NCI-H82 treated with DMSO at 0.1 percent for 48 hours (cell line): Measurements from ENCODE around the gene LRRC37A.
"Not testable (repeated sequence)": the region's sequence is repeated elsewhere in the genome, so short reads cannot be mapped to it uniquely, and the experiment has no call there.

Source experiments
- DNase-seq: peaks from one replicate; lab custom pipeline; 2025; ENCODE audit not compliant: unreplicated experiment; lab: John Stamatoyannopoulos, UW

Gene LRRC37A

GRCh38 chr17:46286764-46287221 lies 8.1 kb upstream of the LRRC37A start:
- peak; percentile 60 for DNase-seq

- not testable (repeated sequence) for DNase-seq
Observed at GRCh38 chr17:46287587-46287986, 7.3 kb upstream of the LRRC37A start.

- not testable (repeated sequence) for DNase-seq
Observed at GRCh38 chr17:46290906-46291546, 3.9 kb upstream of the LRRC37A start.

GRCh38 chr17:46291618-46292017 lies 3.3 kb upstream of the LRRC37A start:
- not testable (repeated sequence) for DNase-seq

- not testable (repeated sequence) for DNase-seq
Observed at GRCh38 chr17:46341220-46341619, 46.3 kb downstream of the LRRC37A start.

- not testable (repeated sequence) for DNase-seq
Observed at GRCh38 chr17:46342131-46342530, 47.2 kb downstream of the LRRC37A start.

- DNase-seq = not testable (repeated sequence)
Observed at GRCh38 chr17:46348345-46348744, 53.4 kb downstream of the LRRC37A start.

- not testable (repeated sequence) for DNase-seq
Observed at GRCh38 chr17:46349060-46349459, 54.1 kb downstream of the LRRC37A start.

GRCh38 chr17:46353856-46354255 lies 58.9 kb downstream of the LRRC37A start:
- DNase-seq = not testable (repeated sequence)

- not testable (repeated sequence) for DNase-seq
Observed at GRCh38 chr17:46361145-46361735, 66.3 kb downstream of the LRRC37A start.

GRCh38 chr17:46361755-46362154 lies 66.8 kb downstream of the LRRC37A start, which contains the start of gene ARL17B:
Gene ARL17B, minus strand, starts transcription at chr17:46361766. Its CDS starts 3,369 bp downstream, at chr17:46358397.
- DNase-seq = not testable (repeated sequence)

- DNase-seq = not testable (repeated sequence)
Observed at GRCh38 chr17:46367520-46367919, 72.6 kb downstream of the LRRC37A start.

GRCh38 chr17:46372236-46373229 lies 77.6 kb downstream of the LRRC37A start:
- not testable (repeated sequence) for DNase-seq

- not testable (repeated sequence) for DNase-seq
Observed at GRCh38 chr17:46373418-46373817, 78.5 kb downstream of the LRRC37A start.

GRCh38 chr17:46383118-46383517 lies 88.2 kb downstream of the LRRC37A start:
- DNase-seq = not testable (repeated sequence)

GRCh38 chr17:46385491-46385890 lies 90.6 kb downstream of the LRRC37A start:
- not testable (repeated sequence) for DNase-seq
